HepG2 (cell line): Measurements from ENCODE around the gene EFNA2. TPM values are rescaled to one million over a fixed set of nuclear protein-coding genes. Genes with fewer than 3 reads are reported as not detected.

Source experiments
- CEBPB ChIP-seq: IDR thresholded peaks from 2 replicates; pipeline ENCODE4 v1.6.1; 2011; ENCODE audit warnings: low read depth, low read length, improper control_type of control experiment, borderline replicate concordance
- GATAD1 ChIP-seq: IDR thresholded peaks from 2 replicates; pipeline ENCODE4 v1.6.1; 2016; ENCODE audit warnings: missing genetic modification reagents, missing compliant biosample characterization
- HDAC6 ChIP-seq: fragments of 200-600 bp; sonication (generic); IDR thresholded peaks from 2 replicates; pipeline ENCODE4 v1.7.0; 2017; ENCODE audit warnings: mild to moderate bottlenecking, antibody characterized with exemption, low read length, low read depth
- HMGXB4 ChIP-seq, 2 experiments: sonication (generic) in 1 of 2; formaldehyde crosslinking in 1 of 2; IDR thresholded peaks; 2 replicates each; pipeline versions ENCODE4 v1.4.0 to v1.6.1; 2018 to 2020; ENCODE audit warnings: missing genetic modification reagents in 2 of 2, borderline replicate concordance in 1 of 2, low read depth in 1 of 2, mild to moderate bottlenecking in 1 of 2, missing biosample characterization in 1 of 2
- HNF4G ChIP-seq, 2 experiments: sonication (generic) in 1 of 2; formaldehyde crosslinking in 1 of 2; IDR thresholded peaks; 2 replicates each; pipeline versions ENCODE4 v1.4.0 to v1.6.1; 2011 to 2020; ENCODE audit warnings: borderline replicate concordance in 2 of 2, low read depth in 2 of 2, mild to moderate bottlenecking in 2 of 2, low read length in 1 of 2, missing genetic modification reagents in 1 of 2, moderate library complexity in 1 of 2
- HNRNPL ChIP-seq: fragments of 200-400 bp; formaldehyde crosslinking; IDR thresholded peaks from 2 replicates; pipeline ENCODE4 v1.6.1; 2017; ENCODE audit warnings: mild to moderate bottlenecking, low read depth, low read length
- HNRNPLL ChIP-seq: fragments of 200-400 bp; formaldehyde crosslinking; IDR thresholded peaks from 2 replicates; pipeline ENCODE4 v1.6.1; 2017; ENCODE audit warnings: mild to moderate bottlenecking, low read depth, low read length; ENCODE audit not compliant: poor library complexity, severe bottlenecking
- MED1 ChIP-seq: sonication (generic); formaldehyde crosslinking; IDR thresholded peaks from 2 replicates; pipeline ENCODE4 v1.4.0; 2020; ENCODE audit warnings: missing genetic modification reagents
- NONO ChIP-seq, 2 experiments: fragments of 450-650 bp in 1 of 2; sonication (generic) in 1 of 2; formaldehyde crosslinking in 1 of 2; IDR thresholded peaks in 1 of 2; conservative IDR thresholded peaks in 1 of 2; 2 replicates each; pipeline versions ENCODE4 v1.6.1 to v1.8.0; 2017 to 2022; ENCODE audit warnings: mild to moderate bottlenecking in 1 of 2, missing genetic modification reagents in 1 of 2, moderate library complexity in 1 of 2
- NRL ChIP-seq: sonication (generic); formaldehyde crosslinking; IDR thresholded peaks from 2 replicates; pipeline ENCODE4 v1.5.0; 2020; ENCODE audit warnings: missing genetic modification reagents, mild to moderate bottlenecking, moderate library complexity, borderline replicate concordance
- PTBP1 ChIP-seq: fragments of 200-400 bp; formaldehyde crosslinking; IDR thresholded peaks from 2 replicates; pipeline ENCODE4 v1.6.1; 2018; ENCODE audit warnings: low read length, low read depth; ENCODE audit not compliant: poor library complexity, severe bottlenecking
- RNF2 ChIP-seq: fragments of 450-650 bp; conservative IDR thresholded peaks from 2 replicates; pipeline ENCODE4 v1.6.1; 2016; ENCODE audit warnings: low read depth
- SMAD1 ChIP-seq: sonication (generic); formaldehyde crosslinking; IDR thresholded peaks from 2 replicates; pipeline ENCODE4 v1.4.0; 2020; ENCODE audit warnings: missing genetic modification reagents, low read depth, mild to moderate bottlenecking, borderline replicate concordance
- UBTF ChIP-seq: sonication (generic); formaldehyde crosslinking; IDR thresholded peaks from 2 replicates; pipeline ENCODE4 v1.4.0; 2020; ENCODE audit warnings: mild to moderate bottlenecking, missing genetic modification reagents
- ZMAT3 ChIP-seq: sonication (generic); formaldehyde crosslinking; conservative IDR thresholded peaks from 2 replicates; pipeline ENCODE4 v1.7.0; 2021; ENCODE audit warnings: missing genetic modification reagents
- ZNF383 ChIP-seq: sonication (generic); formaldehyde crosslinking; IDR thresholded peaks from 2 replicates; pipeline ENCODE4 v1.4.0; 2020; ENCODE audit warnings: missing genetic modification reagents, mild to moderate bottlenecking, borderline replicate concordance
- ZNF501 ChIP-seq: sonication (generic); formaldehyde crosslinking; IDR thresholded peaks from 2 replicates; pipeline ENCODE4 v1.5.1; 2020; ENCODE audit warnings: mild to moderate bottlenecking, moderate library complexity, missing genetic modification reagents
- ZNF563 ChIP-seq: sonication (generic); formaldehyde crosslinking; IDR thresholded peaks from 2 replicates; pipeline ENCODE4 v1.8.0; 2022; ENCODE audit warnings: mild to moderate bottlenecking, moderate library complexity, missing genetic modification reagents
- ZNF674 ChIP-seq: sonication (generic); formaldehyde crosslinking; IDR thresholded peaks from 2 replicates; pipeline ENCODE4 v1.5.0; 2020; ENCODE audit warnings: low read depth, mild to moderate bottlenecking, missing genetic modification reagents
- polyA plus RNA-seq, 8 experiments: library from polyadenylated mRNA; depleted of rRNA in 3 of 8; stranded (reverse) in 7 of 8; unstranded in 1 of 8; fragments of >200 nt; fragmentation: Illumina TruSeq in 4 of 8; extraction: Trizol in 4 of 8; gene quantifications; 2 replicates each; pipeline versions ENCODE4 v1.2.1 to v1.2.3, GENCODE V29; 2011 to 2016; ENCODE audit warnings: low read depth in 4 of 8, missing spikeins in 1 of 8, mixed read lengths in 1 of 8; ENCODE audit not compliant: insufficient read depth in 1 of 8
- total RNA-seq, 5 experiments: library from RNA; depleted of rRNA; stranded (reverse); fragments of >200 nt; fragmentation: Illumina TruSeq; extraction: Trizol; gene quantifications; 2 replicates each; pipeline ENCODE4 v1.2.3, GENCODE V29; 2016; ENCODE audit warnings: low read depth in 1 of 5
- TF ChIP-seq, protein P1 (sequence below): IDR thresholded peaks from 2 replicates; pipeline ENCODE4 v1.6.1; 2016; ENCODE audit warnings: low read depth, borderline replicate concordance
- TF ChIP-seq, protein P2 (sequence below): IDR thresholded peaks from 2 replicates; pipeline ENCODE4 v1.6.1; 2016; ENCODE audit warnings: mild to moderate bottlenecking, missing biosample characterization, missing genetic modification reagents

The EFNA2 gene
- total and polyA plus RNA-seq, 2 of the 13 experiments (the other 11 are each of a cell fraction or from before 2014, with no cell fraction given), result 6.0 to 9.9 TPM

- no peak for TF ChIP-seq CEBPB
- peak; percentile 67; the same call in 1 of the 2 replicates for TF ChIP-seq RNF2
- no peak for TF ChIP-seq SMAD1
- peak; percentile 89 for TF ChIP-seq HNRNPL
- no peak for TF ChIP-seq HDAC6
- peak; percentile 28; the same call in 1 of the 2 replicates for TF ChIP-seq ZNF563 (CRISPR knock-in tag)
- TF ChIP-seq, protein P1, sequence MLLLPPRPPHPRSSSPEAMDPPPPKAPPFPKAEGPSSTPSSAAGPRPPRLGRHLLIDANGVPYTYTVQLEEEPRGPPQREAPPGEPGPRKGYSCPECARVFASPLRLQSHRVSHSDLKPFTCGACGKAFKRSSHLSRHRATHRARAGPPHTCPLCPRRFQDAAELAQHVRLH (CRISPR knock-in tag), result 0 out of 2 replicates have a peak, but pooled peaks have one; percentile 26
- TF ChIP-seq NONO (IDR thresholded peaks at IDR 0.05), result no peak
- TF ChIP-seq NONO (CRISPR knock-in tag; conservative IDR thresholded peaks at IDR 0.05), result 0 out of 2 replicates have a peak, but pooled peaks have one; percentile 11
- peak; percentile 62 for TF ChIP-seq HNRNPLL
- 0 out of 2 replicates have a peak, but pooled peaks have one; percentile 4 for TF ChIP-seq GATAD1
- TF ChIP-seq PTBP1, result no peak
- no peak; the same call in none of the 2 replicates for TF ChIP-seq UBTF
- TF ChIP-seq, protein P2, sequence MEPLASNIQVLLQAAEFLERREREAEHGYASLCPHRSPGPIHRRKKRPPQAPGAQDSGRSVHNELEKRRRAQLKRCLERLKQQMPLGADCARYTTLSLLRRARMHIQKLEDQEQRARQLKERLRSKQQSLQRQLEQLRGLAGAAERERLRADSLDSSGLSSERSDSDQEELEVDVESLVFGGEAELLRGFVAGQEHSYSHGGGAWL (CRISPR knock-in tag), result 0 out of 2 replicates have a peak, but pooled peaks have one; percentile 45
- peak; percentile 49; the same call in 1 of the 2 replicates for TF ChIP-seq ZNF501 (CRISPR knock-in tag)
- TF ChIP-seq NRL (CRISPR knock-in tag), result peak; percentile 84
- no peak for TF ChIP-seq HNF4G (IDR thresholded peaks at IDR 0.05; ENCODE audit: borderline replicate concordance, low read depth, low read length)
- TF ChIP-seq HNF4G (CRISPR knock-in tag; IDR thresholded peaks at IDR 0.05; ENCODE audit: borderline replicate concordance, low read depth), result peak; percentile 15; the same call in 1 of the 2 replicates
- TF ChIP-seq ZNF383 (CRISPR knock-in tag), result no peak
- TF ChIP-seq ZMAT3 (CRISPR knock-in tag), result 0 out of 2 replicates have a peak, but pooled peaks have one; percentile 25
- no peak for TF ChIP-seq ZNF674 (CRISPR knock-in tag)
- peak; percentile 40; the same call in 1 of the 2 replicates for TF ChIP-seq MED1
- TF ChIP-seq HMGXB4 (CRISPR knock-in tag; IDR thresholded peaks at IDR 0.05; ENCODE audit: borderline replicate concordance in 1 of 2, low read depth in 1 of 2), result peak in 1 of 2 experiments; percentile 53; a peak in 1 of 4 replicates
These were observed 47.0 kb upstream of the EFNA2 start (continued) for GRCh38 chr19:1238369-1239303.
